Brain microvascular endothelial cell (primary cell): ENCODE results near the gene SLC38A7.

ENCODE experiments used
- DNase-seq: peaks from one replicate; pipeline ENCODE4 v3.0.0-alpha.2; 2020
- H3K27ac ChIP-seq: fragments of 250-450 bp; sonication (Bioruptor Pico); 2 replicates; pipeline ENCODE4 v1.5.1; 2020; ENCODE audit warnings: mild to moderate bottlenecking, moderate library complexity
- H3K27me3 ChIP-seq: fragments of 250-450 bp; sonication (Bioruptor Pico); replicated peaks from 2 replicates; pipeline ENCODE4 v1.5.1; 2020; ENCODE audit warnings: mild to moderate bottlenecking
- H3K36me3 ChIP-seq: fragments of 250-450 bp; sonication (Bioruptor Pico); replicated peaks from 2 replicates; pipeline ENCODE4 v1.5.1; 2020; ENCODE audit warnings: mild to moderate bottlenecking
- H3K4me3 ChIP-seq: 2 replicates; pipeline ENCODE4 v1.5.1; 2011; ENCODE audit warnings: low read depth, mild to moderate bottlenecking, control low read depth, low read length, moderate library complexity
- CTCF ChIP-seq: IDR thresholded peaks from 2 replicates; pipeline ENCODE4 v1.5.1; 2011; ENCODE audit warnings: low read depth, mild to moderate bottlenecking, moderate library complexity, low read length, control low read depth, inconsistent platforms; ENCODE audit errors: missing control alignments
- in situ Hi-C: cut with HindIII; loops from 2 replicates; pipeline ENCODE4 v1.10.0; 2017; ENCODE audit warnings: low sequenced_read_pairs, low pct_ligation_motif_present

The SLC38A7 gene, protein sequence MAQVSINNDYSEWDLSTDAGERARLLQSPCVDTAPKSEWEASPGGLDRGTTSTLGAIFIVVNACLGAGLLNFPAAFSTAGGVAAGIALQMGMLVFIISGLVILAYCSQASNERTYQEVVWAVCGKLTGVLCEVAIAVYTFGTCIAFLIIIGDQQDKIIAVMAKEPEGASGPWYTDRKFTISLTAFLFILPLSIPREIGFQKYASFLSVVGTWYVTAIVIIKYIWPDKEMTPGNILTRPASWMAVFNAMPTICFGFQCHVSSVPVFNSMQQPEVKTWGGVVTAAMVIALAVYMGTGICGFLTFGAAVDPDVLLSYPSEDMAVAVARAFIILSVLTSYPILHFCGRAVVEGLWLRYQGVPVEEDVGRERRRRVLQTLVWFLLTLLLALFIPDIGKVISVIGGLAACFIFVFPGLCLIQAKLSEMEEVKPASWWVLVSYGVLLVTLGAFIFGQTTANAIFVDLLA

DNA sequence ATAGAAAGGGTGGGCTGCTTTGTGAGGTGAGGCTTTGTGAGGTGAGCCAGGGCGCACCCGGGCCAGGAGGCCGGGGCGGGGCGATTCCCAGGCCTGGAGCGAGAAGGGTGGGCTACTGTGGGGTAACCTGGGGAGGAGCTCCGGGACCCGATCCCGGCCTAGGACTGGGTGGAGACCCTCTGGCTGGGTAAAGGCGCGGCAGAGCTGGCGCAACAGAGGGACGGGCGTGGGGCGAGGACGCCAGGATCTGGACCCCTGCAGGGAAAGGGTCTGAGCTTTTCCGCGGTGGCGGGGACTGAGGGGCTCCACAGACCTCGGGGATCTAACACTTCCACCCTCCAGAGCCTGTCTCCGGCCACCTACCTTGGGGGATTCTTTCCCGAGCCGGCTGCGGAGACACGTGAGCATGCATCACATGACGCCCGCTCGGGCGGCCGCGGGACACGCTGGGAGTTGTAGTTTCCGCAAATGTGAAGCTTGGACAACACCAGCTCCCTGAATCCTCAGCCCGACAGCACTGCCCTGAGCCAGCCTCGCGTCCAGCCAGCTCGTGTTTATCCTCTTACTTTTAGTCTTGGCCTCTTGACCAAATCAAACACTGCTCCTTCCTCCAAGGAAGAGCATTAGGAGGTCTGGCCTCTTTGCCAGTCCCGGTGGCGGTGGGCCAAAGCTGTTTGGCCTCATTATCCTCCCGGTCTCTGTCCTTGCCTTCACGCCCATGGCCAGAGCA, at the start of gene SLC38A7:
Gene SLC38A7, minus strand, starts transcription at position 417 of the 730 bp plus-strand sequence. CDS start 4,644 bp downstream, outside the sequence.
- Histone ChIP-seq H3K27me3 (no peaks in the 10 kb centered on the region), H3K4me3 (peak within 1 kb of the TSS; percentile 100), H3K36me3 (peaks cover 2% of the 10 kb centered on the region), H3K27ac (peak within 1 kb of the TSS; percentile 86)
- in situ Hi-C loops: no loop called here
- DNase-seq: peak; percentile 86
- TF ChIP-seq CTCF: no peak

- Histone ChIP-seq H3K27ac (peak within 1 kb of the TSS; percentile 57), H3K36me3 (no peaks in the 10 kb centered on the region), H3K27me3 (no peaks in the 10 kb centered on the region), H3K4me3 (peak within 1 kb of the TSS; percentile 92)
- peak; percentile 75 for TF ChIP-seq CTCF
- peak; percentile 80 for DNase-seq
- in situ Hi-C loops: no loop called here
These were observed 49.3 kb upstream of the SLC38A7 start, which contains the start of gene GOT2 for GRCh38 chr16:58733671-58734458. Gene GOT2, minus strand, starts transcription at chr16:58734316. Its CDS starts 88 bp downstream, at chr16:58734228.

DNA sequence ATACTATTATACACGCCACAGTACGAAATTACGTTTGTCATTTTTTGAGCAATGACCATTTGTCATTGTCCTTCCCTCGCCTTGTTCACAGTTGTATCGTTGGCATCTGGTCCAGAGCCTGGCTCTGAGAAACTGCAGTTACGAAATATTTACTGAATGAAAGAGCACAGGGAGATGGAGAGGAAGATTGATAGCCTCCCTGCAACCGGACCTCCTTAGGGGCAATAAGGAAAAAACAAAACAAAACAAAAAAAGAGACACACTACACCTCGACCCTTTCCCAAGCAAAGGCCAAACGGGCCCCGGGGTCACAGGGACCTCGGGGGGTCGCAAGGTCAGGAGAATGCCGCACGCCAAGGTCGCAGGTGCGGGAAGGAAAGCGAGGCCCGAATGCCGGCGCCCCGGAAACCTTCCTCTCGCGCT, 48.7 kb upstream of the SLC38A7 start:
- H3K4me3 ChIP-seq: peak overlapping the region; percentile 92
- no peak overlapping the region for H3K27ac ChIP-seq
- H3K36me3 ChIP-seq: no peaks in the 10 kb centered on the region
- no peaks in the 10 kb centered on the region for H3K27me3 ChIP-seq
- no peak for TF ChIP-seq CTCF
- in situ Hi-C loops: no loop called here
- no peak for DNase-seq

GRCh38 chr16:58732545-58733247, 48.1 kb upstream of the SLC38A7 start:
- Histone ChIP-seq H3K27me3 (no peaks in the 10 kb centered on the region), H3K27ac (no peak overlapping the region), H3K36me3 (no peaks in the 10 kb centered on the region), H3K4me3 (peak overlapping the region; percentile 92)
- peak; percentile 22 for DNase-seq
- TF ChIP-seq CTCF: no peak
- in situ Hi-C loops: no loop called here

DNA sequence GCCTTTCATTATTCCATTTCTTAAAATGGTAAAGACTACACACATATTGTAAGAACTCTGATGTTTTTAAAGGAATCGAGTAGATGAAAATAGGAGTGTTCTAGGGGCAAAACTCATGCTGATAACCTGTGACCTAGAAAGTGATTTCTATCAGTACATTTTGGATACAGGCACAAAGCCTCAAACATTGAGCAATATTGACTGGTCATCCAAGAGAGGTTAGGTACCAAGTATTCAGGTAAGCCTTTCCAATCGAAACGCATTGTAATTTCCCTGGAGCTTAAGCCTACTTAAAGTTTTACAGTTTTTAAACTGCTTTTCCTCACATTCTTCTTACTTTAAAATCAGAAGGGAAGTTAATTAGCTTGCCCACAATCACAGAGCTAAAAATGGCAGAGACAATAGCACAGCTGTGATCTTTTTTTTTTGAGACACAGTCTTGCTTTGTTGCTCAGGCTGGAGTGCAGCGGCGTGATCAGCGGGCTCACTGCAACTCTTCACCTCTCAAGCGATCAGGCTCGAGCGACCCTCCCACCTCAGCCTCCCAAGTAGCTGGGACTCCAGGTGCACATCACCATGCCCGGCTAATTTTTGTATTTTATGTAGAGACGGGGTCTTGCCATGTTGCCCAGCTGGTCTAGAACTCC, 46.3 kb upstream of the SLC38A7 start:
- Histone ChIP-seq H3K27me3 (no peaks in the 10 kb centered on the region), H3K27ac (no peak overlapping the region), H3K36me3 (no peaks in the 10 kb centered on the region), H3K4me3 (no peak overlapping the region)
- DNase-seq: no peak
- TF ChIP-seq CTCF: no peak
- in situ Hi-C loops: no loop called here
